Islet precursor cell (in vitro differentiated cells): ENCODE measurements around the gene CDK5.
"Not testable (repeated sequence)": the region's sequence is repeated elsewhere in the genome, so short reads cannot be mapped to it uniquely, and the experiment has no call there.

Experiments
- DNase-seq: peaks from one replicate; pipeline ENCODE4 v3.0.0-alpha.2; 2018

Gene CDK5

DNA sequence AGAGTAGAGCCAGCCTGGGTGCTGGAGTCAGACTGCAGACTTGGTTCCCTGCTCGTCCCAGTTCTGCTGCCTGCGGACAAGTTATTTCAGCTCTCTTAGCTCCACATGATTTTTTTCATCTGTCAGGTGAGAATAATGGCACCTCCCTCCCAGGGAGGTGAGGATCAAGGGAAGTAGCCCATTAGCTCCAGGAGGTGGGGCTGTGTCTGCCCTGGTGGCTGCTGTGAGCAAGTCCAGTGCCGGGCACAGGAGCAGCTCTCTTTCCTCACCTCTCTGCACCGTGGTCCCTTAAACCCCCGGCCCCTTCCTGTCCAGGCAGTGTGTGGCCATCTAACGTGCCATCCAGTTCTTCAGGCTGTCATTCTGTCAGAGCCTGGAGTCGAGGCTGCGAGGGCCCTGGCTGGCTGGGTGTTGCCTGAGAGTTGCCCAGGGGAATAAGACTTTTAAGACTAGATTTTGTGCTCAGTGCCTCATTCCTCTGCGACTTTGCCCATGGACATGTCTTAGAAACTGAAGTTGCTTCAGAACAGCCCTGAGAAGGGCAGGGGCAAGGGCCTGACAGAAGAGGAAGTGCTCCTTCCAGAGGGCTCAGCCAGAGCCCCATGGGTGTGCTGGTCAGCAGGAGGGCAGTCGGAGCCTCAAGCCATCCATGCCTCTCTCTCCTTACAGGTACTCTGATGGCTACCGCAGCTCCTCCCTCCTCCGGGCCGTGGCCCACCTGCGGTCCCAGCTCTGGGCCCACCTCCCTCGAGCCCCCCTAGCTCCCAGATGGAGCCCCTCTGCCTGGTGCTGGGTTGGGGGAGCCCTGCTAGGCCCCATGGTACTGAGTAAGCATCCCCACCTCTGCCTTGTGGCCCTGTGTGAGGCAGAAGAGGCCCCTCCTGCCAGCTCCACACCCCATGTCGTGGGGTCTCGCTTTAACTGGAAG lies 24.5 kb downstream of the CDK5 start:
- DNase-seq, result no peak

DNA sequence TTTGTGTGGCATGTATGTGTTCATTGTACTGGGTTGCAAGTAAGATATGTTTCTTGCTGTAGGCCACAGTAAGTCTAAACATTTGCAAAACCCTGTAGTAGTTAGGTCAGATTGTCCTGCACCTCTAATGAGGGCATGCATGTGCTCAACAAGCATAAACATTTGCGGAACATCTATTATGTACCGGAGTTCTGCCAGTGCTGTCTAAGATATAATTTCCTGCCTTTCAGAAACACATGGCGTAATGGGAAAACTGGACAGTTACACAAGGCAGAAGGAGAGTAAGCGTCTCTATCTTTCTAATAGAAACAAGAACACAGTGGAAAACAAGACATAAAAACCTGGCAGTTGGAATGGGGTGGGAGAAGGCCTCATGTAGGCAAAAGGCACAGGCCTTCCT lies 26.7 kb downstream of the CDK5 start:
- no peak for DNase-seq

DNA sequence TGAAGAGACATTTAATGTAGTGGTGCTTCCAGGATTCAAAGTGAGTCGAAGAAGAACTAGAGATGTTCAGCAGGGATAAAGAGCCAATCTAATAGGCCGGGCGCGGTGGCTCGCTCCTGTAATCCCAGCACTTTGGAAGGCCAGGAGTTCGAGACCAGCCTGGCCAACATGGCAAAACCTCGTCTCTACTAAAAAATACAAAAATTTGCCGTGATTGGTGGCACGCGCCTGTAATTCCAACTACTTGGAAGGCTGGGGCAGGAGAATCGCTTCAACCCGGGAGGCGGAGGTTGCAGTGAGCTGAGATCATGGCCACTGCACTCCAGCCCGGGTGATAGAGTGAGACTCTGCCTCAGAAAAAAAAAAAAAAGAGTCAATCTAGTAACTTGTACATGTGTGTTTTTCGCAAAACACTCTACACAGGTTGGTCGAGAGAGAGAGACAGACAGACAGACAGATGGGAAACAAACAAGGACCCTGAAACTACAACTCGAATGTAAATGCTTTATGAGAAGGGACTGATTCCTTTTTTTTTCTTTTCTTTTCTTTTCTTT lies 28.7 kb downstream of the CDK5 start:
- no peak for DNase-seq

DNA sequence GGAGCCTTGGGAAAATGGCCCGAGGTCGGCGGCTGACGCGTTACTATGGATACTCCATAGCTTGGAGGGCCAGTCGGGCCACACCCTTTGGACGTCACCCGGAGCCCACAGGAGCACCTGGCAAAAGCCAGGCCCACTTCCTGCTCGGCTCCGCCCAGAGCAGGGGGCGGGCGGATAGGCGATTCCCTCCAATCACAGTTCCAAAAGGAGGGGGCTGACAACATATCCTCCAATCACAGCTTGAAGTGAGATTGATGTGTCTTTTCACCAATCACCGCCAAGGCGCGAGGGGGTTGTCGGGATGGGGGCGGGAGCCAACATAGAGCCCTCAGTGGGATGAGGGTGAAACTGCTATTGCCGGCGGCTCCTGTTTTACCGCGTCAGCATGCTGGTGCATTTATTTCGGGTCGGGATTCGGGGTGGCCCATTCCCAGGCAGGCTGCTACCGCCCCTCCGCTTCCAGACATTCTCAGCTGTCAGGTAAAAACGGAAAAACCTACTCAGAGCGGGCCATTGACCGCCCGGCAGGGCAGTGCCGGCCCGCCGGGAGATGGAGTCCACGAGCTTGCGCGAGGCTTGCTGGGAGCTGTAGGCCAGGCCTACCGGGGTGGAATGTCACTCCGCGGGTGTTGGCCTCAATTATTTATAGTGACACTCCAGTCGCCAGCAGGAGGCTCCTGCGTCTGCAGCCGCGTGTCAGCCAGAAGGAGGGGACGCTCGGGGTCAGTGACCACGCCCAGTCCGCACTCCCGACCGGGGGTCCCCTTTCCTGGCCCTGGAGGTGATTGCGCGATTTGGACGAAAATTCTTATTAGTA lies 29.4 kb downstream of the CDK5 start, which contains the start of gene ABCB8:
Gene ABCB8 (plus strand): TSS at position 320 of the 817 bp plus-strand sequence. CDS start 66 bp downstream, at position 386.
- peak; percentile 100 for DNase-seq

DNA sequence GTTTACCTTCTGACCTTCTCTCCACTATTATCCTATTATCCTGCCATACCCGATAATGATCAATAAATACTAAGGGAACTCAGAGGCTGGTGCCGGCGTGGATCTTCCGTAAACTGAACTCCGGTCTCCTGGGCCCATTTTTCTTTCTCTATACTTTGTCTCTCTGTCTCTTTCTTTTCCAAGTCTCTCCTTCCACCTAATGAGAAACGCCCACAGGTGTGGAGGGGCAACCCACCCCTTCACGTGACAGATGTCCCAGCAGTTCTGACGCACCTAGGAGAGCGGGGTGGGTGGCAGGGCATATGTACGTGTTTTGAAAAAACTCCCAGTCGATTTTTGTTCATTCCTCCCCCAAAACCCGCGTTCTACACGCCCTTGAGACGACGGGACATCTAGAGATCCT lies 30.0 kb downstream of the CDK5 start:
- not testable (repeated sequence) for DNase-seq

DNA sequence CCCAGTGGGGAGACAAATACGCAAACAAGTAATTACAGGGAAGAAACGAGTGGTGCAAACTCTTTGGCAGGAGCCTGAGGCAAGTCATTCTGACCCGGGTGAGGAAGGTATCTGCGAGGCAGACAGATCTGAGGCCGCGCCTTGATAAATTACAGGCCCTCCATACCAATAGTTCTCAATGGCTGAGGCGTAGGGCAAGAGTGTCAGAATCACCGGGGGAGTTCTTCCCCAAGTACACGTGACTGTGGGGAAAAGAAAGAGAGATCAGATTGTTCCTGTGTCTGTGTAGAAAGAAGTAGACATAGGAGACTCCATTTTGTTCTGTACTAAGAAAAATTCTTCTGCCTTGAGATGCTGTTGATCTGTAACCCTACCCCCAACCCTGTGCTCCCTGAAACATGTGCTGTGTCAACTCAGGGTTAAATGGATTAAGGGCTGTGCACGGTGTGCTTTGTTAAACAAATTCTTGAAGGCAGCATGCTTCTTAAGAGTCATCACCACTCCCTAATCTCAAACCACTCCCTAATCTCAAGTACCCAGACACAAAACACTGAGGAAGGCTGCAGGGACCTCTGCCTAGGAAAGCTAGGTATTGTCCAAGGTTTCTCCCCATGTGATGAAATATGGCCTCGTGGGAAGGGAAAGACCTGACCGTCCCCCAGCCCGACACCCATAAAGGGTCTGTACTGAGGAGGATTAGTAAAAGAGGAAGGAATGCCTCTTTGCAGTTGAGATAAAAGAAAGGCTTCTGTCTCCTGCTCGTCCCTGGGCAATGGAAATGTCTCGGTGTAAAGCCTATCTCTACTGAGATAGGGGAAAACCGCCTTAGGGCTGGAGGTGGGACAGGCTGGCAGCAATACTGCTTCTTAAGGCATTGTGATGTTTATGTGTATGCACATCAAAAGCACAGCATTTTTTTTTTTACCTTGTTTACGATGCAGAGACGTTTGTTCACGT lies 30.6 kb downstream of the CDK5 start:
- DNase-seq, result peak; percentile 91

DNA sequence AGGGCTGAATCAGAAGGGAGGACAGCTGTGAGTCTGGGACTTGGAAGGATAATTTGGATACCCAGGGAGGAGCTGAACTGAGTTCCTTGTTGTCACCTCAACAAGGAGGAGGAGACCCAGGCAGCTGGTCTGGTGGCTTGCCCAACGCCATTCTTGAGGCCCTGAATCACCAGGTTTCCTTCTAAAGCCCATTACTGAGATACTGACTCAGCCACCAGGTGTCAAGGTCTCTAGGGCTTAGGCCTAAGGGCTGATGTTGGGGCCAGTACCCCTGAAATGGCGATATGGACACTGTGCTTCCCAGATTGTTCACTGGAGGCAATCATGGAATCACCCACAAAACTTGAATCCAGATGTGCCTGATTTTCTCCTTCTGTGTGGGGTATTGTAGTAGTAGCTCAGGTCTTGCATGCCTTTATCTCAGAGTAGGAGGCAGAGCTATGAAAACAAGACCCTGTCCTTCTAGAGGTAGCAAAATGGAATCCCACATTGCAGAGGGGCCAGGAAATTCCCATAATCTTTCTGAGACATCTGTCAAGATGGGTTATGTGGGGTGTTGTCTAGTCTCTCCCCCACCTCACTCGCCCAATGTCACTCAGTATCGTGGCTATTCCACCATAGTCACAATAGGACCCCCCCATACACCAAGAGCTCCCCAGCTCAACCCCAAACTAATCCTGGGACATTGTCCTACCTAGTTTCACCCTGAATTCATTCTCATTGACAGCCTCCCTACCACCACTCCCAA lies 31.6 kb downstream of the CDK5 start:
- DNase-seq, result peak; percentile 91

DNA sequence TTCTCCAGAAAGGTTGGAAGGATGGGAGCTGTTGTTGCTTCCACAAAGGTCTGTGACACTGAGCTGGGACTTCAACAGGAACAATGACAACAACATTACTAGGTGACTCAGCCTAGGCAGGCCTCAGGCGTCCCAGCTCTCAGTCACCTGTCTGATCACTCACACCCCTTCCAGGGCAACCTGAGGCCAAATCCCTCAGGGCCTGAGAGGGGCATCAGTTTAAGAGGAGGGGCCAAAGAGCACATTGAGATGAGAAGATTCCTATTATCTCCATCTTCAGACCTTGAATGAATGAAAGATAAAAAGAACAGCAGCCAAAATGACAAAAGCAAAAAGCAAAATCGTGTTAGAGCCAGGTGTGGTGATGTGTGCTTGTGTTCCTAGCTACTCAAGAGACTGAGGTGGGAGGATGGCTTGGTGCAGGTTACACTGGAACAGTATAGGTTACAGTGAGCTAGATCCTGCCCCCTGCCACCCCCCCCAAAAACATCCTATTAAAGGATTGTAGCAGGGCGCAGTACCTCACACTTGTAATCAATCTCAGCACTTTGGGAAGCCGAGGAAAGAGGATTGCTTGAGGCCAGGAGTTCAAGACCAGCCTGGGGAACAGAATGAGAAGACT lies 33.2 kb downstream of the CDK5 start, which contains the start of gene ATG9B:
Gene ATG9B (minus strand): TSS at position 60 of the 622 bp plus-strand sequence. CDS start 71 bp downstream, outside the sequence.
- DNase-seq, result peak; percentile 84

DNA sequence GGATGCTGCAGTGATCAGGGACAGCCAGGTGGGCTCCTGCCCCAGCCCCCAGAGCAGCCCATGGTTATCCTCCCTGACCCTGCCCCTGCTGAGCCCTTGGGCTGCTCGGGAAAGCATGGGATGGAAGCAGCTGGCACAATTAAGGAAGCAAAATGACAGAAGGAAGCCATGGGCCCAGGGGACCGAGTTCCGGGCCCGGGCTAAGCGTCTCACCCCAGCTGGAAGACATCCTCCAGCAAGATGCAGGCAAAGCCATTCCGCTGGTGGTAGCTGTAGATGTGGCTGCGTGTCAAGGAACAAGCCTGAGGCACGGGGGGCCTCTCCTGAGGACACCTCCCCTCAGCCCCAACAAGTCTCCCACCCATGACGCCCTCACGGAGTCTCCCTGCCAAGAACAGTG lies 34.5 kb downstream of the CDK5 start:
- DNase-seq, result no peak

DNA sequence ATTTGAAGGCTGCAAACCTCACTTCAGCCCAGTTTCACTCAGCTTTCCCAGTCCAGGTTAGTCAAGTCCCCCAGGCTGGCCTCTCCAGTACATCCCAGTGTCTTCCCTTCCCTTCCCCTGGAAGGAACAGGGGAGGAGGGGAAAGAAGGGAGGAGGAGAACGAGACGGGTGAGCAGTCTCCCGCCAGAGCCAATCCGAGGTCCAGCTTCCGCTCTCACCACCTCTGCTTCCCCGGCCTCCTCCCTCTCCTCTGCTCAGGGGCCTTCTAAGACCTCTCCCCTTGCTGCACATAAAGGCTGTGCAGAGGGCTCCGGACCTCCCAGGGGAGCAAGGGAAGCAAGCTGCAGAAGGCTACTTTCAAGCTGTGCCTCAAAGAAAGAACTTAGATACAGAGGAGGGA lies 37.5 kb downstream of the CDK5 start:
- DNase-seq, result peak; percentile 88

DNA sequence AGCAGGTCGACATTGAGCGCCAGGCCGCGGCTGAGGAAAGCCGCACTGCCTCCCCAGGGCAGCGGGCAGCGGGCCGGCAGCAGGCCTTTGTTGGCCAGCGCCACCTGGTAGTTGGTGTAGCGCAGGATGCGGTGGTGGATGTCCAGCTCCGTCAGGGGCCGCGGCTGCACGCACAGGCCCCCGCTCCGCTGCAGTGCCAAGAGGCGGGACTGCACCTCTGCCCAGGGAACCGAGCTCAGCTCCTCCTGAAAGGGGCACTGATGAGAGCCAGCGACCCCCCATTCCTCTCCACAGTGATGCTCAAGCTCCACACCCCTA lies 38.6 kb downstream of the CDK5 start:
- no peak for DNase-seq

DNA sequence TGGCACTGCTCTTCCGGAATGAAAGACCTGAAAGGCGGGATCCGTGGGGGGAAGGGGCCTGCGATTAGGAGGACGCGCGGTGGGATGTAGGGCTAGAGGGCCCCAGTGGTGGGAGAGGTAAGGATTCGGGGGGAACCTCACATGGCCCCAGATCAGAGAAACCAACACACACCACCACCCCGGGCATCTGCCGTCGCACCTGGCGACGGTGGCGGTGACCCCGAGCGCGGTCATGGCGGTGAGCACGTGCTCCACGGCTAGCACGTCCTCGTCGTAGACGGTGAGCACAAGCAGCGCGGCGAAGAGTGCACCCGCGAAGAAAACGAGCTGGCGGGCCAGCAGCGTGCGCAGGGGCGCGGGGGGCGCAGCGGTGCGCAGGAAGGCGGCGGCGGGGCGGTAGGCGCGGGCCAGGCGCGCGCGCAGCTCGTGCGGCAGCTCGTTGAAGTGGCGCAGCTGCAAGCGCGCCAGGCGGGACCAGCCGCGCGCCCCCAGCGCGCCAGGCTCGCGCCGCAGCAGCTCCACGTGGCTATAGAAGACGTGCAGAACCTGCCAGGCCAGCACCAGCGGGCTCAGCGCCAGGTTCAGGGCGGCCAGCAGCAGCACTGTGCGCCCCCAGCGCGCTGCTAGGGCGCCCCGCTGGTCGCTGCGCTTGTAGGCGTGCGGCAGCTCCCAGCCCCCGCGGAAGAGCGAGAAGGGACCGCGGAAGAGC lies 39.1 kb downstream of the CDK5 start:
- no peak for DNase-seq

DNA sequence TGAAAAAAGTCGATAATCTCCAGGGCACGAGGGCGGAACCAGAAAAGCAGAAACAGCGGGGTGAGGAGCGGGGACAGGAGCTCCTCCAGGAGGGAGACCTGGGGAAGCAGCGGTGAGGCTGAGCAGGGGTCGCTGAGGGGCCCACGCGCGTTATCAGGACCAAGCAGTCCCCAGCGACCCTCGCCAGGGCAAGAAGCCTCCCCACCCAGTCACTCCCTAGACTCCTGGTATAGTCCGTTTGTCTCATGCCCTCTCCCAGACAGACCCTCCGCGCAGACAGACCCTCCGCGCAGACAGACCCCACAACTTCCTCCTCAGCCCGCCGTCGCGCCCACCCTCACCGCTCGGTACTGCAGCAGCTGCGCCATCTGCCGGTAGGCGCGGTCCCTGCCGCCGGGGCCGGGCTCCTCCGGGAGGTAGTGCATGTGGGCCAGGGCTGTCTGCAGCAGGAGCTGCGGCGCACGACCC lies 39.7 kb downstream of the CDK5 start:
- peak; percentile 92 for DNase-seq

DNA sequence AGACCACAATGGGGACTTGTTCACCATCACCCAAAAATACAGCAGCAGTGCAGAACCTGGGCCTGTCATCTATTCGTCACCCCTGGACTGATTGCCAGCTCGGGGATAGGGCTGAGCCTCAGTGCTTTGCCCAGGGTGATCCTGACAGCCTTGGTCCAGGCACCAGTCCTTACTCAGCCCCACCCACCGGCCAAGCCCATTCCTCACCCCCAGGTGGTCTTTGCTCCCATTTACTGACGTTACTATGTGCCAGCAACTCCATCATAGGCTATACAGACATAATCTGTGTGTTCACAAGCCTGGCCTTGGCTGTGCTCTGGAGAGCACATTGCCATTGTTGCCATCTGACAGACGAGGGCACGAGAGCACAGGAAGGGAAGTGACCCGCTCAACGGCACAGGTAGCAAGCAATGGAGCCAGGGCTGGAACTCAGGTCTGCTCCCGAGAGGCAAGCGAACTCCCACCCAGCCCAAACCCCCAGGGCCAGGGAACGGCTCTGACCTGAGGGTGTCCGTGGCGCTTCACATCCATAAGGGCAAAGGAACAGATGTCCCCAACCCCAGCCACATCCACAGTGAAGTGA lies 40.2 kb downstream of the CDK5 start:
- DNase-seq, result no peak

DNA sequence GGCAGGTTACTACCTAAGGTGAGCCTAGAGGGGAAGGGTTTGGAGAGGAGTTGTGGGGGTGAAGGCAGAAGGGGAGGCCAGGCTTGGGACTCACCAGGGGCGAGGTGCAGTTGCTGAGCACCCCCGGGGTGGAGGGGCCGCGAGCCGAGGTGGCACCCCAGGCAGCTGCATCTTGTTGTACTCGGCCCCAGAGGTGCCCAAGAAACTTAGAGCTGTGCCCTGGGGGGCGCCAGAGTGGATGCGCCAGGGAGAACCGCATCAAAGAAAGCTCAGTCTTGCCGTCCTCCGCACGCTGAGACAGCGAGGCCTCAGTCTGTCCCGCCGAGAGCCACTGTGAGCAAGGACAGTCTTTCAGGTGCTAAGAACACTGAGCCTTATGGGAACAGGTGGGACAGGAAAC lies 40.8 kb downstream of the CDK5 start:
- DNase-seq, result no peak

DNA sequence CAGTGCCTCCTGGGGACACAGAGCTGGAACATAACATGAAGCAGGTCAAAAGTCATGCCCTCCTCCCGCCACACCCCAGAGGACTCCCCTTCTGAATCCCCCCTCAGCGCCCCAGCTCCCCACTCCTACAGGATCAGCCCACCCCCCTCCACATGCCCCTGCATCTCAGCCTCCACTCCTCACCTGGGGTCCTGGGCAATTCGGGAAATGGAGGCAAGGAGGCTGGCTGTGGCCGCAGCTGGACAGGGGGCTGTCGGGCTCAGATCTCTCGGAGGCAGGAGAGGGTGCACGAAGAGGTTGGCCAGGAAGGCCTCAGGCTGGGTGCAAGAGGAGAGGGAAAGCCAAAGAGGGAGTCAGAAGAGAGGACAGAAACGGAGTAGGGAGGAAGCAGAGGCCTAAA lies 41.2 kb downstream of the CDK5 start:
- DNase-seq, result no peak

DNA sequence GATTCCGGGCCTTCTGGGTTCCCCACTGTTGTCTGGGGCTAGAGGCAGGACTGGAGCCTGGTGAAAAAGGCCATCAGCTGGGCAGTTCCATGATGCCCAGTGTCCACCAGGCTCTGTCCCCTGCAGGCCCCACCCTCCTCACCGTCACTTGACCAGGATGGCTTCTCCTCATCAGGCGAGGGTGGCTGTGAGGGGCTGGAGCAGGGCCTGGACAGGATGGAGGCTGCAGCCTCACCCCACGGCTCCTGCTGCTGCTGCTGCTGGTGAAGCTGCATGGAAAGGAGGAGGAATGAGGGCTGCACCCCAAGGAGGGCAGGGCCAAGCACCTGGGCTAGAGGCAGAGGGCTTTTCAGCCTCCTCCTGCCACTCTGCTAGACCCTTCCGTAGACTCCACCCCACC lies 41.7 kb downstream of the CDK5 start:
- no peak for DNase-seq

DNA sequence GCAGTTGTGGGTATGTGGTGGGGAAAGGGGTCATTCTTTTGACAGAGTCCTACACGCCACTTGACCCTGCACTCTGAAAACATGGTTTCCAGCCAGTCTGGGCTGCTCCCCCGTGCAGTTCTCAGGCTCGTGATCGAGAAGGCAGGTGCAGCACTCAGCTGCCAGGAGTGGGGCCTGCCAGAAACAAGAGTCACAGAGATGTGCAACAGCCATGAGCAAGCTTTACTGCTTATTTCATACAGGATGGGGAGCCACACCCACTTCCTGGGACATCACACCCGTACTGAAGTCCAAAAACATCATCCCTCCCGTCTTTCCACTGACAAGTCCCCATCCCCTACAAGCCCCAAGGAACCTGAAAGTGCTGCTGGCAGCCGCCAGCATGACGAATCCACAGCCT lies 42.7 kb downstream of the CDK5 start:
- no peak for DNase-seq

DNA sequence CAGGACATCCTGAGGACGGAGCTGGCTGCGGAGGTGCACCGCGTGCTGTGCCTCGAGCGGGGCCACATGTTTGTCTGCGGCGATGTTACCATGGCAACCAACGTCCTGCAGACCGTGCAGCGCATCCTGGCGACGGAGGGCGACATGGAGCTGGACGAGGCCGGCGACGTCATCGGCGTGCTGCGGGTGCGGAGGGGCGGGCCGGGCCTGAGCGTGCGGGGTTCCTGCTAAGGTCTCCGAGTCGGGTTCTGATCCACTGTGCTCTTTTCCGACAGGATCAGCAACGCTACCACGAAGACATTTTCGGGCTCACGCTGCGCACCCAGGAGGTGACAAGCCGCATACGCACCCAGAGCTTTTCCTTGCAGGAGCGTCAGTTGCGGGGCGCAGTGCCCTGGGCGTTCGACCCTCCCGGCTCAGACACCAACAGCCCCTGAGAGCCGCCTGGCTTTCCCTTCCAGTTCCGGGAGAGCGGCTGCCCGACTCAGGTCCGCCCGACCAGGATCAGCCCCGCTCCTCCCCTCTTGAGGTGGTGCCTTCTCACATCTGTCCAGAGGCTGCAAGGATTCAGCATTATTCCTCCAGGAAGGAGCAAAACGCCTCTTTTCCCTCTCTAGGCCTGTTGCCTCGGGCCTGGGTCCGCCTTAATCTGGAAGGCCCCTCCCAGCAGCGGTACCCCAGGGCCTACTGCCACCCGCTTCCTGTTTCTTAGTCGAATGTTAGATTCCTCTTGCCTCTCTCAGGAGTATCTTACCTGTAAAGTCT lies 43.8 kb downstream of the CDK5 start:
- DNase-seq, result peak; percentile 85
